ENCODE data around the gene EPHB6.

- no peak for TF ChIP-seq TAF1 (IDR thresholded peaks at IDR 0.05; ENCODE audit: low read depth, low read length)
- no peak for TF ChIP-seq POLR2A (IDR thresholded peaks at IDR 0.05; ENCODE audit: low read depth, low read length)
- no peak for TF ChIP-seq POLR2AphosphoS5 (IDR thresholded peaks at IDR 0.05; ENCODE audit: low read depth, low read length)
- no peak for TF ChIP-seq PAX5 (IDR thresholded peaks at IDR 0.05; ENCODE audit: insufficient read depth, low read length, severe bottlenecking)
Observed at GRCh38 chr7:142873871-142874270, 19.0 kb downstream of the EPHB6 start.

Data from GM12891 (cell line).